GM12878 (cell line): ENCODE measurements around the gene VAC14. TPM values are rescaled to one million over a fixed set of nuclear protein-coding genes. Genes with fewer than 3 reads are reported as not detected.

Source experiments
- ATAC-seq: fragments of 200-7000 bp; cut with Tn5 transposase; 3 replicates; pipeline ENCODE4 v1.9.1; 2020; ENCODE audit warnings: mild to moderate bottlenecking, moderate library complexity
- BruUV-seq: library from RNA; stranded (reverse); fragments of 400-500 nt; replicated peaks from 2 replicates; lab custom pipeline; 2021; lab: Mats Ljungman, UMichigan
- CTCF ChIA-PET: fragments of 300-600 bp; sonication (Branson Sonifier 250); formaldehyde crosslinking; extraction: SDS; loops from one replicate; lab custom pipeline; 2021; ENCODE audit warnings: inconsistent platforms; lab: Yijun Ruan, JAX
- POLR2A ChIA-PET: fragments of 350-600 bp; formaldehyde crosslinking; extraction: SDS; loops from one replicate; lab custom pipeline; 2021; ENCODE audit warnings: inconsistent platforms; lab: Charles Lee
- RAD21 ChIA-PET: fragments of 300-600 bp; sonication (Branson Sonifier 250); formaldehyde crosslinking; loops from one replicate; lab custom pipeline; 2023; ENCODE audit warnings: antibody characterized with exemption; ENCODE audit not compliant: unreplicated experiment; lab: Charles Lee
- SMC1A ChIA-PET: fragments of 300-600 bp; sonication (Branson Sonifier 250); formaldehyde crosslinking; loops from one replicate; lab custom pipeline; 2023; ENCODE audit not compliant: unreplicated experiment, uncharacterized antibody; lab: Charles Lee
- DNase-seq: peaks from one replicate; pipeline ENCODE4 v3.0.0-alpha.2; 2011; ENCODE audit warnings: low read depth, low spot score
- FAIRE-seq: peaks from 3 replicates; lab custom pipeline; 2011; peaks lifted over from hg19 to GRCh38; lab: Jason Lieb, UNC
- H2AFZ ChIP-seq: 2 replicates; pipeline ENCODE4 v1.6.0; 2011; ENCODE audit warnings: low read depth, low read length, control low read depth; ENCODE audit not compliant: control insufficient read depth
- H3K27ac ChIP-seq: 2 replicates; pipeline ENCODE4 v1.5.1; 2011; ENCODE audit warnings: control low read depth; ENCODE audit not compliant: control insufficient read depth, insufficient read depth
- H3K27me3 ChIP-seq, 2 experiments: replicated peaks in 1 of 2; 2 replicates each; pipeline versions ENCODE4 v1.6.0 to v1.6.1; 2011; ENCODE audit warnings: low read length in 1 of 2; ENCODE audit not compliant: control insufficient read depth in 2 of 2, insufficient read depth in 2 of 2
- H3K36me3 ChIP-seq, 2 experiments: 2 replicates each; pipeline ENCODE4 v1.5.1; 2011; ENCODE audit warnings: low read length in 1 of 2; ENCODE audit not compliant: control insufficient read depth in 2 of 2, insufficient read depth in 2 of 2
- H3K4me1 ChIP-seq: 2 replicates; pipeline ENCODE4 v1.6.1; 2011; ENCODE audit warnings: mild to moderate bottlenecking, low read length, moderate library complexity, mixed read lengths; ENCODE audit not compliant: control insufficient read depth, insufficient read depth
- H3K4me2 ChIP-seq: 2 replicates; pipeline ENCODE4 v1.6.0; 2011; ENCODE audit warnings: control low read depth; ENCODE audit not compliant: control insufficient read depth, insufficient read depth
- H3K4me3 ChIP-seq: fragments of 200-600 bp; sonication (generic); 2 replicates; pipeline ENCODE4 v1.5.1; 2016
- H3K79me2 ChIP-seq: 2 replicates; pipeline ENCODE4 v1.6.0; 2011; ENCODE audit warnings: low read length; ENCODE audit not compliant: control insufficient read depth, insufficient read depth
- H3K9ac ChIP-seq: 2 replicates; pipeline ENCODE4 v1.8.0; 2011; ENCODE audit warnings: low read length, control low read depth, mixed read lengths; ENCODE audit not compliant: control insufficient read depth, insufficient read depth
- H3K9me3 ChIP-seq: replicated peaks from 3 replicates; pipeline ENCODE4 v1.5.1; 2011; ENCODE audit warnings: mild to moderate bottlenecking, low read length; ENCODE audit not compliant: control insufficient read depth, insufficient read depth
- H4K20me1 ChIP-seq: 2 replicates; pipeline ENCODE4 v1.6.0; 2011; ENCODE audit not compliant: control insufficient read depth, insufficient read depth
- CTCF ChIP-seq, 3 experiments: IDR thresholded peaks in 2 of 3; conservative IDR thresholded peaks in 1 of 3; 2 replicates each; pipeline ENCODE4 v1.5.1; 2011; ENCODE audit warnings: low read depth in 3 of 3, low read length in 3 of 3, mild to moderate bottlenecking in 3 of 3, control low read depth in 2 of 3, moderate library complexity in 2 of 3, inconsistent platforms in 1 of 3, mixed read lengths in 1 of 3; ENCODE audit not compliant: control insufficient read depth in 2 of 3, insufficient read depth in 1 of 3; ENCODE audit errors: extremely low read depth in 1 of 3
- SREBF1 ChIP-seq: IDR thresholded peaks from 2 replicates; pipeline ENCODE4 v1.6.1; 2012; ENCODE audit warnings: mild to moderate bottlenecking, low read length
- WGBS: methylation state at CpG from one replicate; pipeline ENCODE4 v1.1.6; 2016; ENCODE audit warnings: low lambda C conversion rate; ENCODE audit not compliant: insufficient replicate concordance, insufficient coverage; ENCODE audit errors: missing lambda C conversion rate; 5-methylcytosine and 5-hydroxymethylcytosine counted together
- in situ Hi-C: fragments of 300-500 bp; cut with MboI; formaldehyde crosslinking; loops from 9 replicates; pipeline ENCODE4 v1.14.3; 2018; ENCODE audit warnings: mixed read lengths
- intact Hi-C: fragments of 100-400 bp; cut with micrococcal nuclease; formaldehyde crosslinking; loops from one replicate; pipeline ENCODE4 v1.14.2; 2022; ENCODE audit not compliant: unreplicated experiment
- polyA plus RNA-seq, 11 experiments: library from polyadenylated mRNA; depleted of rRNA in 4 of 11; unstranded in 6 of 11; stranded (reverse) in 5 of 11; fragments of >200 nt; fragmentation: Nextera tagmentation in 4 of 11; fragmentation: Illumina TruSeq in 1 of 11; extraction: Ambion mirVana in 4 of 11; extraction: Trizol in 1 of 11; gene quantifications; 1 replicate in 1 of 11; 2 replicates in 10 of 11; pipeline versions ENCODE4 v1.2.1 to v1.2.3, GENCODE V29; 2011 to 2016; ENCODE audit warnings: inconsistent platforms in 2 of 11, missing spikeins in 2 of 11, low read depth in 1 of 11
- total RNA-seq, 4 experiments: library from RNA; depleted of rRNA in 3 of 4; stranded (reverse); fragments of >200 nt in 3 of 4; fragmentation: Illumina TruSeq in 1 of 4; extraction: Trizol in 1 of 4; gene quantifications; 2 replicates each; pipeline versions ENCODE4 v1.2.1 to v1.2.3, GENCODE V29; 2013 to 2021
- TF ChIP-seq, protein P1 (sequence below): fragments of 450-650 bp; formaldehyde crosslinking; IDR thresholded peaks from 2 replicates; pipeline ENCODE4 v1.5.0; 2022; ENCODE audit warnings: mild to moderate bottlenecking, missing genetic modification characterization
- TF ChIP-seq, protein P2 (sequence below): fragments of 450-650 bp; IDR thresholded peaks from 2 replicates; pipeline ENCODE4 v1.6.1; 2017; ENCODE audit warnings: mild to moderate bottlenecking, moderate library complexity

The VAC14 gene
- total and polyA plus RNA-seq, 10 of the 15 experiments (the other 5 are each of a cell fraction or from before 2014, with no cell fraction given): 1.3 to 45.5 (median 25.5) TPM

- TF ChIP-seq, protein P1, sequence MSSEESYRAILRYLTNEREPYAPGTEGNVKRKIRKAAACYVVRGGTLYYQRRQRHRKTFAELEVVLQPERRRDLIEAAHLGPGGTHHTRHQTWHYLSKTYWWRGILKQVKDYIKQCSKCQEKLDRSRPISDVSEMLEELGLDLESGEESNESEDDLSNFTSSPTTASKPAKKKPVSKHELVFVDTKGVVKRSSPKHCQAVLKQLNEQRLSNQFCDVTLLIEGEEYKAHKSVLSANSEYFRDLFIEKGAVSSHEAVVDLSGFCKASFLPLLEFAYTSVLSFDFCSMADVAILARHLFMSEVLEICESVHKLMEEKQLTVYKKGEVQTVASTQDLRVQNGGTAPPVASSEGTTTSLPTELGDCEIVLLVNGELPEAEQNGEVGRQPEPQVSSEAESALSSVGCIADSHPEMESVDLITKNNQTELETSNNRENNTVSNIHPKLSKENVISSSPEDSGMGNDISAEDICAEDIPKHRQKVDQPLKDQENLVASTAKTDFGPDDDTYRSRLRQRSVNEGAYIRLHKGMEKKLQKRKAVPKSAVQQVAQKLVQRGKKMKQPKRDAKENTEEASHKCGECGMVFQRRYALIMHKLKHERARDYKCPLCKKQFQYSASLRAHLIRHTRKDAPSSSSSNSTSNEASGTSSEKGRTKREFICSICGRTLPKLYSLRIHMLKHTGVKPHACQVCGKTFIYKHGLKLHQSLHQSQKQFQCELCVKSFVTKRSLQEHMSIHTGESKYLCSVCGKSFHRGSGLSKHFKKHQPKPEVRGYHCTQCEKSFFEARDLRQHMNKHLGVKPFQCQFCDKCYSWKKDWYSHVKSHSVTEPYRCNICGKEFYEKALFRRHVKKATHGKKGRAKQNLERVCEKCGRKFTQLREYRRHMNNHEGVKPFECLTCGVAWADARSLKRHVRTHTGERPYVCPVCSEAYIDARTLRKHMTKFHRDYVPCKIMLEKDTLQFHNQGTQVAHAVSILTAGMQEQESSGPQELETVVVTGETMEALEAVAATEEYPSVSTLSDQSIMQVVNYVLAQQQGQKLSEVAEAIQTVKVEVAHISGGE: no peak
- TF ChIP-seq SREBF1: no peak
Measured at GRCh38 chr16:70683146-70683944, 117.6 kb downstream of the VAC14 start (continued).

DNA sequence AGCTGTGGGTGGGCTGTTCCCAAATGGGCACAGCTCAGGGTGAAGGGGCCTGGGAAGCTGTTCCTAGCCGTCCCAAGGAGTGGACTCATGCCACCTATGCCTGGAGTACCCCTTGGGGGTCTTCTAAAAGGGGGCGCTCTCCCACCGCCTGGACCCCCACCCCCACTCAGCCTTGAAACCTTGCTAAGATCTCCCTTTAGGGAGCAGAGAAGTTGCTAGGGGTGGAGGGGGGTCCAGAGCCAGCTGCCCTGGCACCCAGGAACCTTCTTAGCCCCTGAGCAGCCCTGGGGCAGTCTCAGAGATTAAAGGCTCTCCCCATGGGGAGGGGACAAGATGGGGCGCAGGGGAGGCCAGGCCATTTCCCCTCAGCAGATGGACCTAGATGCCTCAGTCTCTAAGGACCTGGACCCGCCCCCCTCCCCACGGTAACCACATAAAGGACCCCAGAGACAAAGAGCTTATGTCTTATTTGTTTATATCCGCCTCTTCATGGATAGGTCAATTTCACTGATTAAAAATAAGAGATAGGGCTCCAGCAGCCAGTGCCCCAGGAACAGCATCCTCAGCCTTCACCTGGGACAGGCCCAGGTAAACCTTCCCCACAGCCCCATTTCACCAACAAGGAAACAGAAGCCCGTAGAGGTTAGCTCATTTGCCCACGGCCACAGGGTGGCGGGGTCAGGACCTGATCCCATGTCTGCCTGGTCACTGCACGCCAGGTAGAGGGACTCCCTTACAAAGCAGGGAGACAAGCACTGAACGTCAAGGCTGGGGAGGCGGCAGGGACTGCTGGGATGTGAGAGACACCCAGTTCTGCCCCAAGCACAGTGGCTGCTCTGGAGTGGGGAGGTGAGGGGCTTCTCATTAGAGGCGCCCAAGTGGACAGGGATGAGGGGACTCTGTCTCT, 118.5 kb downstream of the VAC14 start:
- Histone ChIP-seq H3K4me3 (no peak overlapping the region), H3K4me2 (no peak overlapping the region), H3K79me2 (no peaks in the 10 kb centered on the region), H2AFZ (no peak overlapping the region), H3K36me3 (no peaks in the 10 kb centered on the region), H3K27ac (no peak overlapping the region), H3K9me3 (no peaks in the 10 kb centered on the region), H3K4me1 (no peaks in the 10 kb centered on the region), H3K27me3 (no peaks in the 10 kb centered on the region), H4K20me1 (no peaks in the 10 kb centered on the region), H3K9ac (no peak overlapping the region)
- POLR2A ChIA-PET: no interaction called here
- SMC1A ChIA-PET: no interaction called here
- in situ Hi-C loops (no loop called here), intact Hi-C loops (no loop called here)
- CTCF ChIA-PET: interaction anchor here (3.5 kb wide), 1 partner anchor 89 kb away, joined by 19 read pairs; no protein-coding TSS in a partner anchor
- TF ChIP-seq CTCF (IDR thresholded peaks at IDR 0.05 in 2 of 3, conservative IDR thresholded peaks at IDR 0.05 in 1 of 3; ENCODE audit: control insufficient read depth in 2 of 3, extremely low read depth in 1 of 3, insufficient read depth in 1 of 3, low read depth in 3 of 3, low read length in 3 of 3): 0 out of 6 replicates have a peak, but pooled peaks of 1 of the 3 experiments have one; percentile 1
- TF ChIP-seq, protein P2, sequence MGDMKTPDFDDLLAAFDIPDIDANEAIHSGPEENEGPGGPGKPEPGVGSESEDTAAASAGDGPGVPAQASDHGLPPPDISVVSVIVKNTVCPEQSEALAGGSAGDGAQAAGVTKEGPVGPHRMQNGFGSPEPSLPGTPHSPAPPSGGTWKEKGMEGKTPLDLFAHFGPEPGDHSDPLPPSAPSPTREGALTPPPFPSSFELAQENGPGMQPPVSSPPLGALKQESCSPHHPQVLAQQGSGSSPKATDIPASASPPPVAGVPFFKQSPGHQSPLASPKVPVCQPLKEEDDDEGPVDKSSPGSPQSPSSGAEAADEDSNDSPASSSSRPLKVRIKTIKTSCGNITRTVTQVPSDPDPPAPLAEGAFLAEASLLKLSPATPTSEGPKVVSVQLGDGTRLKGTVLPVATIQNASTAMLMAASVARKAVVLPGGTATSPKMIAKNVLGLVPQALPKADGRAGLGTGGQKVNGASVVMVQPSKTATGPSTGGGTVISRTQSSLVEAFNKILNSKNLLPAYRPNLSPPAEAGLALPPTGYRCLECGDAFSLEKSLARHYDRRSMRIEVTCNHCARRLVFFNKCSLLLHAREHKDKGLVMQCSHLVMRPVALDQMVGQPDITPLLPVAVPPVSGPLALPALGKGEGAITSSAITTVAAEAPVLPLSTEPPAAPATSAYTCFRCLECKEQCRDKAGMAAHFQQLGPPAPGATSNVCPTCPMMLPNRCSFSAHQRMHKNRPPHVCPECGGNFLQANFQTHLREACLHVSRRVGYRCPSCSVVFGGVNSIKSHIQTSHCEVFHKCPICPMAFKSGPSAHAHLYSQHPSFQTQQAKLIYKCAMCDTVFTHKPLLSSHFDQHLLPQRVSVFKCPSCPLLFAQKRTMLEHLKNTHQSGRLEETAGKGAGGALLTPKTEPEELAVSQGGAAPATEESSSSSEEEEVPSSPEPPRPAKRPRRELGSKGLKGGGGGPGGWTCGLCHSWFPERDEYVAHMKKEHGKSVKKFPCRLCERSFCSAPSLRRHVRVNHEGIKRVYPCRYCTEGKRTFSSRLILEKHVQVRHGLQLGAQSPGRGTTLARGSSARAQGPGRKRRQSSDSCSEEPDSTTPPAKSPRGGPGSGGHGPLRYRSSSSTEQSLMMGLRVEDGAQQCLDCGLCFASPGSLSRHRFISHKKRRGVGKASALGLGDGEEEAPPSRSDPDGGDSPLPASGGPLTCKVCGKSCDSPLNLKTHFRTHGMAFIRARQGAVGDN: no peak
- no peak for FAIRE-seq
- RAD21 ChIA-PET: no interaction called here
- 27% methylated on average over 14 of the region's 14 CpGs for WGBS
- ATAC-seq: no peak
- no TSS peak for BruUV-seq
- DNase-seq: no peak
